ENCODE measurements around the gene GRAMD2B. TPM values are rescaled to one million over a fixed set of nuclear protein-coding genes. Genes with fewer than 3 reads are reported as not detected.

GRAMD2B gene
- total RNA-seq, 1 donor from 2014 or later = 15.0 TPM

GRCh38 chr5:126508251-126508961 lies 85.2 kb downstream of the GRAMD2B start:
- no peak for TF ChIP-seq CTCF (IDR thresholded peaks at IDR 0.05; ENCODE audit: unreplicated experiment)
- no peak for DNase-seq (ENCODE audit: low spot score in 2 of 2, unreplicated experiment in 2 of 2)
- H3K27ac Mint-ChIP-seq = no peak overlapping the region
- H3K36me3 Mint-ChIP-seq = no peaks in the 10 kb centered on the region
- H3K4me3 Mint-ChIP-seq = no peak overlapping the region
- H3K9me3 Mint-ChIP-seq = no peaks in the 10 kb centered on the region
- H3K27me3 Mint-ChIP-seq (ENCODE audit: low read depth) = no peaks in the 10 kb centered on the region
- H3K4me1 Mint-ChIP-seq = peaks cover 2% of the 10 kb centered on the region

- Mint-ChIP-seq H3K27ac (no peak overlapping the region), H3K4me1 (peaks cover 2% of the 10 kb centered on the region), H3K36me3 (no peaks in the 10 kb centered on the region), H3K27me3 (ENCODE audit: low read depth) (no peaks in the 10 kb centered on the region), H3K4me3 (no peak overlapping the region), H3K9me3 (no peaks in the 10 kb centered on the region)
- DNase-seq (ENCODE audit: low spot score in 2 of 2, unreplicated experiment in 2 of 2) = no peak
- TF ChIP-seq CTCF (IDR thresholded peaks at IDR 0.05; ENCODE audit: unreplicated experiment) = no peak
Observed at GRCh38 chr5:126508962-126509279, 85.7 kb downstream of the GRAMD2B start.

DNA sequence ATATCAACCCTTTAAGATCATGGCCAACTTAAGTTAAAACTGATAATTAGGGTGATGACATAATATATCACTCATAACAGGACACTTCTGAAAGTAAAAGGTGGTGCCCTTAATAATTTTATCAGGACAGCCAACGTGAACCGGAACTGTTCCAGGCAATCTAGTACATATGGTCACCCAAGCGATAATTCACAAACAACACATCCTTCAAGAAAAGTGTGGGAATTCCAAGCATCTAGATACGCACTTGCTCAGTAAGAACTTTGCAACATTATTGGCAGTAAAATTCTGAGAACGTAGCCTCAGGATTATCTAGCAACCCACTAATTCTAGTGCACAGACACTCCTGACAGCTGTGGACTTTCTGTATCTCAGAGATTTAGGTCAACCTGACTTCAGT lies 86.1 kb downstream of the GRAMD2B start:
- no peak overlapping the region for H3K4me3 Mint-ChIP-seq
- no peaks in the 10 kb centered on the region for H3K36me3 Mint-ChIP-seq
- DNase-seq (ENCODE audit: low spot score in 2 of 2, unreplicated experiment in 2 of 2) = no peak
- H3K27me3 Mint-ChIP-seq (ENCODE audit: low read depth) = no peaks in the 10 kb centered on the region
- H3K9me3 Mint-ChIP-seq = no peaks in the 10 kb centered on the region
- H3K27ac Mint-ChIP-seq = no peak overlapping the region
- no peak for TF ChIP-seq CTCF (IDR thresholded peaks at IDR 0.05; ENCODE audit: unreplicated experiment)
- peaks cover 2% of the 10 kb centered on the region for H3K4me1 Mint-ChIP-seq

DNA sequence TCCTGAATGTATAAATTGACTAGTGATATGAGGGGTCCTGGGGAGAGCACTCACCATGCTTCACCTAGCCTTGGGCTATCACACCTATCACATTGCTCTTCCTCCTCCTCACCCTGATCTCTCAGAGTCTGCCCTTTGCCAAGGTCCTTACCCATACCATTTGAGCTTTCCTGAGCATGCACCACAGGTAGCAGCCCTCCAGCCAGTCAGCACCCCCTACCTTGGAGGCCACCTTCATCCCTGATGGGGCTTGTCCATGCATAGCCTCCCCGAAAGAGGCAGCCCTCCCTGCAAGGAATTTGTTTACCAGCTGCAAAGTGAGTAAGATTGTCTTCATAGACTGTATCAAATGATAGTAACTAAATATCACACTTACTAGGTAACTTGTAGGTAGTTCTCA lies 88.8 kb downstream of the GRAMD2B start:
- Mint-ChIP-seq H3K27ac (no peak overlapping the region), H3K36me3 (no peaks in the 10 kb centered on the region), H3K9me3 (no peaks in the 10 kb centered on the region), H3K4me3 (no peak overlapping the region), H3K4me1 (peaks cover 25% of the 10 kb centered on the region), H3K27me3 (ENCODE audit: low read depth) (no peaks in the 10 kb centered on the region)
- no peak for TF ChIP-seq CTCF (IDR thresholded peaks at IDR 0.05; ENCODE audit: unreplicated experiment)
- DNase-seq (ENCODE audit: low spot score in 2 of 2, unreplicated experiment in 2 of 2) = no peak

DNA sequence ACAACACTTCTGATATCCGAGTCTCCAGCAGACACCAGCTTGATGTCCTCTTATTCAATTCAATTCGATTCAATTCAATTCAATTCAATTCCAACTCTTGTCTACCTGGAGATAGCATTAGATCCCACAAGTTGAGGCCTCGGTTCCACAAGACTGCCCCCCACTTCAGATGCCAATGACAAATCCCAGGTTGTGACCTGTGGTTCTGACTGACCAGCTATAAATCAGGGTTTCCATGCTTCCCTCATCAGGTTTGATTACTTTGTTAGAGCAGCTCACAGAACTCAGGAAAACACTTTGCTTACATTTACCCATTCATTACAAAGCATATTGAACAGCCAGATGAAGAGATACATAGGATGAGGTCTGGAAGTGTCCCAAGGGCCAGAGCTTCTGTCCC lies 89.2 kb downstream of the GRAMD2B start:
- Mint-ChIP-seq H3K9me3 (no peaks in the 10 kb centered on the region), H3K4me3 (no peak overlapping the region), H3K4me1 (peaks cover 27% of the 10 kb centered on the region), H3K27ac (no peak overlapping the region), H3K27me3 (ENCODE audit: low read depth) (no peaks in the 10 kb centered on the region), H3K36me3 (no peaks in the 10 kb centered on the region)
- DNase-seq (ENCODE audit: low spot score in 2 of 2, unreplicated experiment in 2 of 2) = no peak
- TF ChIP-seq CTCF (IDR thresholded peaks at IDR 0.05; ENCODE audit: unreplicated experiment) = no peak

GRCh38 chr5:126513302-126513701 lies 90.1 kb downstream of the GRAMD2B start:
- Mint-ChIP-seq H3K4me3 (no peak overlapping the region), H3K36me3 (no peaks in the 10 kb centered on the region), H3K27me3 (ENCODE audit: low read depth) (no peaks in the 10 kb centered on the region), H3K4me1 (peaks cover 29% of the 10 kb centered on the region), H3K27ac (no peak overlapping the region), H3K9me3 (no peaks in the 10 kb centered on the region)
- no peak for DNase-seq (ENCODE audit: low spot score in 2 of 2, unreplicated experiment in 2 of 2)
- TF ChIP-seq CTCF (IDR thresholded peaks at IDR 0.05; ENCODE audit: unreplicated experiment) = no peak
